ENCODE data around the gene TOMM6.
"Not testable (repeated sequence)": the region's sequence is repeated elsewhere in the genome, so short reads cannot be mapped to it uniquely, and the experiment has no call there.

The TOMM6 gene

GRCh38 chr6:41785689-41786450 lies 1.6 kb upstream of the TOMM6 start:
- DNase-seq (ENCODE audit: low read depth) = no peak

- no peak for DNase-seq (ENCODE audit: low read depth)
These were observed 859 bp upstream of the TOMM6 start for GRCh38 chr6:41786451-41787218.

- DNase-seq (ENCODE audit: low read depth) = no peak
These were observed 1.9 kb downstream of the TOMM6 start for GRCh38 chr6:41789390-41789724.

GRCh38 chr6:41790045-41790444 lies 2.6 kb downstream of the TOMM6 start:
- DNase-seq (ENCODE audit: low read depth) = no peak

- DNase-seq (ENCODE audit: low read depth) = no peak
These were observed 3.8 kb downstream of the TOMM6 start for GRCh38 chr6:41791305-41791704.

GRCh38 chr6:41791984-41792383 lies 4.5 kb downstream of the TOMM6 start:
- no peak for DNase-seq (ENCODE audit: low read depth)

GRCh38 chr6:41796474-41796873 lies 9.0 kb downstream of the TOMM6 start:
- no peak for DNase-seq (ENCODE audit: low read depth)

- no peak for DNase-seq (ENCODE audit: low read depth)
These were observed 11.5 kb downstream of the TOMM6 start for GRCh38 chr6:41798901-41799558.

GRCh38 chr6:41799559-41799911 lies 12.0 kb downstream of the TOMM6 start:
- no peak for DNase-seq (ENCODE audit: low read depth)

- DNase-seq (ENCODE audit: low read depth) = no peak
These were observed 13.9 kb downstream of the TOMM6 start for GRCh38 chr6:41801380-41801779.

- no peak for DNase-seq (ENCODE audit: low read depth)
These were observed 18.6 kb downstream of the TOMM6 start for GRCh38 chr6:41805830-41806774.

- no peak for DNase-seq (ENCODE audit: low read depth)
These were observed 23.6 kb downstream of the TOMM6 start for GRCh38 chr6:41811095-41811494.

GRCh38 chr6:41811946-41812345 lies 24.5 kb downstream of the TOMM6 start:
- DNase-seq (ENCODE audit: low read depth) = not testable (repeated sequence)

GRCh38 chr6:41813469-41813868 lies 26.0 kb downstream of the TOMM6 start:
- DNase-seq (ENCODE audit: low read depth) = no peak

- DNase-seq (ENCODE audit: low read depth) = no peak
These were observed 26.5 kb downstream of the TOMM6 start for GRCh38 chr6:41813956-41814355.

- no peak for DNase-seq (ENCODE audit: low read depth)
These were observed 27.1 kb downstream of the TOMM6 start for GRCh38 chr6:41814629-41815028.

GRCh38 chr6:41815587-41815986 lies 28.1 kb downstream of the TOMM6 start:
- no peak for DNase-seq (ENCODE audit: low read depth)

GRCh38 chr6:41818271-41819054 lies 31.0 kb downstream of the TOMM6 start:
- DNase-seq (ENCODE audit: low read depth) = no peak

GRCh38 chr6:41821266-41821665 lies 33.8 kb downstream of the TOMM6 start:
- DNase-seq (ENCODE audit: low read depth) = no peak

GRCh38 chr6:41822021-41822420 lies 34.5 kb downstream of the TOMM6 start:
- no peak for DNase-seq (ENCODE audit: low read depth)

GRCh38 chr6:41823178-41823577 lies 35.7 kb downstream of the TOMM6 start:
- no peak for DNase-seq (ENCODE audit: low read depth)

Measured in GM04503 (cell line).